SH-SY5Y (cell line): ENCODE data around the gene LRRC15.

Experiments used
- GATA2 ChIP-seq: IDR thresholded peaks from 2 replicates; pipeline ENCODE4 v1.6.1; 2011; ENCODE audit warnings: mild to moderate bottlenecking, low read depth, low read length
- GATA3 ChIP-seq: IDR thresholded peaks from 2 replicates; pipeline ENCODE4 v1.6.1; 2011; ENCODE audit warnings: low read depth, mild to moderate bottlenecking, low read length, moderate library complexity

The LRRC15 gene

DNA sequence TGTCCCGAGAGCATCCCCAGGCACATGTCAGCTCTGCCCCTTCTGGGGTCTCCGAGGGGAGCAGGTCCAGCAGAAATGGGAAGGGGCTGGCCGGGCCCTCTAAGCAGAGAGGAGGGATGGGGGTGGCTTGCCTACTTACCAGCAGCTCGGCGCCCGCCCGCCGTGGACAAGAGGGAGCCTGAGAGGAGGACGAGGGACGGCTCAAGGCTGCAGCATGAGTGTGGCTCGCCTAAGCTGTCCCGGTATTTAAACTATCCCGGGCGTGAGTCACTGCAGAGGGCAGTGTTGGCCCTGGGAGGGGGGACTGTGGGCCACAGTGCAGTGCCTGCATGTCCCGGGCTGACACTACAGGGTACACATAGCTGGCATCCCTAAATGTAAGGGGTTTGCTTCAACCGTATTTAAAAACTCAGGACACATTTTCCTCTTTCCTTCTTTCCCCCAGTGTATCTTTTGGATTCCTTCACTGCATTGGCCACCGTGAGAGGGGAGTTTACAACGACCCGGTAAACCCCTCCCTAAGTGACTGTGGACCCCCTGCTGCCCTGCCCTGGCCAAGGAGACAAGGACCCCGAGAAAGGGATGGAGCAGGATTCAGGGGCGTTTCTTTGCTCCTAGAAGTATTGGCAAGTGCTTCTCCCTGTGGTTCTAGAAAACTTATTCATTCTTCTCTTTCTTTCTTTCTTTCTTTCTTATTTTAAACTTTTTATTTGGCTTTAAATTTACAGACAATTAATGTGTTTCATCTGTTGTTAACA is at the start of gene LRRC15:
Gene LRRC15 (minus strand): TSS at position 222 of the 758 bp plus-strand sequence. CDS start 8,700 bp downstream, outside the sequence.
- no peak for TF ChIP-seq GATA2
- TF ChIP-seq GATA3, result no peak

DNA sequence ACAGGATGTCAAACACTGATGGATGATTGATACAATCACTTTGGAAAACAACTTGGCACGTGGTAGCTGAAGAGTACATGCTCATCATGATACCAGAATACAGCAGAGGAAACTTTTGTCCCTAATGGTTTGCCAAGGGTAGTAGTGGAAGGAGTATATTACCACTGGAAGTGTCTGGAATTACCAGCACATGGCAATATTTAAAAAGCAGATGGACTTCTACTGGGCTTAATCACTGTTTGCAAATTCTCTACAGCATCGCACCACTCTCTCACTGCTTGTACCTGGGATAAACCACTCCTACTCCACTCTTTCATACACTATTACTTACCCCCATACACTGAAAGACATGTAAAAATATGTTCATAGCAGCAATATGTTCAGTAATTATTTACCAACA is 49.1 kb upstream of the LRRC15 start:
- TF ChIP-seq GATA2 (no peak), GATA3 (no peak)

DNA sequence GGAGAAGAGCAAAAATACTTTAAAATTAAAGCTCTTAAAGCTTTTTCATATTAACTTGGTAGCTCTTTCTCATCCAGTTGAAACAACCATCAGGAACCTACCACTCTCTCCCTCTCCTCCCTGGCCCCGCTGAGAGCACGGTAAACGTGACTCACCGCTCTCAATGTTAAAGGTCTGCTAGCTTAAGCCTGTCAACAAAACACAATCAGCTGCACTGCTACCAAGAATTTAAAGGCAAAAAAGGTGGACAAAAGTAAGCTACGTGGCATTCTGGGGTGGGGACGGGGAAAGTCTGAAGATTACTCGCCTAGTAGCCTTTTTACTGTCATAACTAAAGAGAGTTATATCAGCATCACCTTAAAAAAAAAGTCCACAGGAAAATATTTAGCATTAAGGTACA is 37.9 kb upstream of the LRRC15 start:
- no peak for TF ChIP-seq GATA3
- TF ChIP-seq GATA2, result no peak

DNA sequence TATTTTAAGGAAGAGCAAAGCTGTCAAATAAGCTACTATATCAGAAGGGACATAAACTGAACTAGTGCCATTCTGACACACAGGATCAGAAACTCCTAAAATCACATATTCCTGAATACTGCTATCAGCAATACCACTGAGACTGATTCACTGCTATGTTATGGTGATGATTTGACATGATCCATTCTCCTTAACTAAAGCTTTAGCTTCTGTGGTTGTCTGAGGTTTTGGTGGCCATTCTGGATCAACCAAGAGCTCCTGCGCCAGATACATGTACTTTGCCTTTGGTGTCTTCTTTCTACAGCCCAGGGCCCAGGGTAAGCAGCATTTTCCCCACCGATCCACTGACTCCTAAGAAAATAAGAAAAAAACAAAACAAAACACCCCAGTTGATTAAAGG is 36.2 kb upstream of the LRRC15 start:
- TF ChIP-seq GATA2 (no peak), GATA3 (no peak)

DNA sequence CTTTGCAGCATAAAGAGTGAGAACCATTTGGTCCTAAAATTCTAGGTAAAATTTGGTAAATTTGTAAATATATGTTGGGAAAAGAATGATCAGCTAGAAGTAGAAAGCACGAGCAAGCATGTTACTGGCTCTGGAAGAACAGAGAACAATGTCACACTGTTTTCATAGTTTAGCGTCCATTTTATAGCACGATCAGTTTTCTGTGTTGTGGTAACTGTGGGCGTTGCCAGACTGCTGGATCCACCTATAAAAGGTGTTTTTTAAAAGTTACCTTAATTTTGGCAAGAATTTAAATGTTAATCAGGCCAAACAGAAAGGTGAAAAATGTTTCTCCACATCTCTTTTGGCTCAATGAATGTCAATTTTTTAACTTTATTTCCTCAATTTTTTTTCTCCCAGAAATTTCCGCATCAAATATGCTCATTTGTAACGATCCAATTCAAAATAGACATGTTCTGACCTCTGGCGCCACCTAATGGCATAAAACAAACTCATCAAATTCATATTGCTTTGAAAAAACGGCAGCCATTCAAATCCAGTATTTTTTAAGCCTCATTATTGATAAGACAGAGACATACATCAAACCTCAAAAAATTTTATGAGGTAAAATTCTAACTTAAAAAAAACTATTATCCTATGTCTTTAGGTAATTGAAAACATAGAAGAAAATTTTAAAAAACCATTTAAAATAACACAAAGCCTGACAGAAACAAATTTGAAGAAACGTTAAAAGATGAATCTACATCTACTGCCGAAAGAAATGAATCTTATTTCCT is 35.0 kb upstream of the LRRC15 start:
- TF ChIP-seq GATA2, result no peak
- TF ChIP-seq GATA3, result no peak

DNA sequence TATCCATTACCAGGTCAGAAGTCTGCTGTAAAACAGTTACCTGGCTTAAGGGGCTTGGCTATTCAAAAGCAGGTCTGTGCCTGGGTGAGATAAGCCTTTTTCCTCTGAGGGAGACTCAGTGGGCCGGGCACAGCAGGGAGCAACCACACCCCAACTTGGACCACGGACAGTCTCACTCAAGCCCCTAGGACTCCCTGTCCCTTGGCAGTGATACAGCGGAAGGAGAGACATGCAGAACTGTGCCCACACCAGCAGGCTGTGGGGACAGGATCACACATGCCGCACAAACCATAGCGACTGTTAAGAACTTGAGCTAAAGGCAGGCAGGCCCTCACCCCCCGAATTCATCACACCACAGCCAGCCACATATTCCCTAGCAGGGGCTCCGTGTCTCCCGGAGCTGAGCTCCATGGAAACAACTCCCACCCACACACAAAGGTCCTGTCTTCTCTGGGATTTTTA is 32.4 kb upstream of the LRRC15 start:
- no peak for TF ChIP-seq GATA2
- no peak for TF ChIP-seq GATA3

DNA sequence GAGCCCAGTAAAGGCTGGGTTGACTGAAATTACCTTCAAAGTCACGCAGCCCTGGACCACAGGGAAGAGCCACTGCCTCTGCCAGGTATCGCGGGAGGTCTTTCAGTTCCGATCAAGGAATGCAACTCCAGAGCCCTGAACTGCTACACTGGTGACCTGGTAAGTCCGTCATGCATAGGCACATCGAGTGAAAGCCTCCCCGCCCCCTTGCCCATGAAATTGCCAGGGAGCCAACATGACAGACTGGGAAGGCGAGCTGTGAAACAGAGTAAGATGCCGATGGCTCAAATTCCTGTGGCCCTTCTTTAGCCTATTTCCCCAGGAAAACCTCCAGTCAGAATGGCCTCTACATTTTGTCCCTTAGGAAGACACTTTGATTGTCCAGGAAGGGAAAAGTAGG is 31.8 kb upstream of the LRRC15 start:
- TF ChIP-seq GATA3 (no peak), GATA2 (no peak)

DNA sequence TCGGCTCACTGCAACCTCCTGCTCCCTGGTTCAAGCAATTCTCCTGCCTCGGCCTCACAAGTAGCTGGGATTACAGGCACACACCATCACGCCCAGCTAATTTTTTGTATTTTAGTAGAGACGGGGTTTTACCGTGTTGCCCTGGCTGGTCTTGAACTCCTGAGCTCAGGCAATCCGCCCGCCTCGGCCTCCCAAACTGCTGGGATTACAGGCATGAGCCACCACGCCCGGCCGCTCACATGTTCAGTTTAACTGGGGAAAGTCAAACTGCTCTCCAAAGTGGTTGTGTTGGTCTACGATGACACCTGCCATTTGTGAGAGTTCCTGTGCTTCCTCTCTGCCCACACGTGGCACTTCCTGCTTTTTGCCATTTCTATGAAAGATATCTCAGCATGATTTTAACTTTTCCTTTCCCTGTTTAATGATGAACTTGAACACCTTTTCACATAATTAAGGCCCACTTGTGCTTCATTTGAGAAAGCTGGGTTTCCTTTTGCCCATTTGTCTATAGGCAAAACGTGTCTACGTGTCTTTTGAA is 30.4 kb upstream of the LRRC15 start:
- TF ChIP-seq GATA2, result no peak
- TF ChIP-seq GATA3, result no peak

DNA sequence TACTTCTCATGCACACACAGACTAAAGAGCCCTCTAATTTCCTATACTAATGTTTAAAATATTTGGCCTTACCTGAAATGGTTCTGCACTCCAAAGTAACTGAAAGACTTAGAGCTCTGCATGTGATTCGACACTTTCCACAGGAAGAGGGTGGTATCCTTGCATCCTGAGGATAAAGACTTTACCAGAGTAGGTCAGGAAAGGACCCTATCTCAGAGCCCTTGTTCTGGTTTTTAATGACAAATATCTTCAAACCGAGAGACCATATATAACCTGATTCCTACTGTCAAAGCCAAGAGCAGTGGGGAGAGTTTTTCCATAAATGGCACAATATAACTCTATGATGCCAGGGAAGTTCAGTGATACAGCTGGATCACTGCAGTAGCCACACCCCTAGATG is 29.6 kb upstream of the LRRC15 start, which contains the start of gene GP5:
Gene GP5 (minus strand): TSS at position 101 of the 400 bp plus-strand sequence. CDS start 984 bp downstream, outside the sequence.
- TF ChIP-seq GATA3 (no peak), GATA2 (no peak)

DNA sequence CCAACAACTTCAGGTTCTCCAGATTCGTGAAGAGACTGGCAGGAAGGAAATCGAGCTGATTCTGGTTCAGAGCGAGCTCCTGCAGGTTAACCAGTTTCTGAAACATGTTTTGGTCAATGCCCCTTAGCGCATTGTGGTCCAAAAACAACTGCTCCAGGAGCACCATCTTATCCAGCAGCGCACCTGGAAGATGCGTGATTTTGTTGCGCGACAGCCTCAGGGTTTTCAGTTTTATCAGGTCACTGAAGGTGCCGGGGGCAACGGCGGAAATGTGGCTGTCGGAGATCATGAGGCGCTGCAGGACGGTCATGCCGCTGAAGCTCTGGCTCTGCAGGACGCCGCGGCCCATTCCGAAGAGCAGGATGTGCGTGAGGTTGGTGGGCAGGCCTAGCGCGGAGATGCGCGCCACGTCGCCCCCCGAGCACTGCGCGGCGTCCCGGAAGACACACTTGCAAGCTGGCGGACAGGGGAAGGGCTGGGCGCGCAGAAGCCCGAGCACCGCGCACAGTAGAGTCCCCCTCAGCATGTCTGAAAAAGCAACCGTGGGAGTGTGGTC is 28.3 kb upstream of the LRRC15 start:
- TF ChIP-seq GATA3, result no peak
- no peak for TF ChIP-seq GATA2

DNA sequence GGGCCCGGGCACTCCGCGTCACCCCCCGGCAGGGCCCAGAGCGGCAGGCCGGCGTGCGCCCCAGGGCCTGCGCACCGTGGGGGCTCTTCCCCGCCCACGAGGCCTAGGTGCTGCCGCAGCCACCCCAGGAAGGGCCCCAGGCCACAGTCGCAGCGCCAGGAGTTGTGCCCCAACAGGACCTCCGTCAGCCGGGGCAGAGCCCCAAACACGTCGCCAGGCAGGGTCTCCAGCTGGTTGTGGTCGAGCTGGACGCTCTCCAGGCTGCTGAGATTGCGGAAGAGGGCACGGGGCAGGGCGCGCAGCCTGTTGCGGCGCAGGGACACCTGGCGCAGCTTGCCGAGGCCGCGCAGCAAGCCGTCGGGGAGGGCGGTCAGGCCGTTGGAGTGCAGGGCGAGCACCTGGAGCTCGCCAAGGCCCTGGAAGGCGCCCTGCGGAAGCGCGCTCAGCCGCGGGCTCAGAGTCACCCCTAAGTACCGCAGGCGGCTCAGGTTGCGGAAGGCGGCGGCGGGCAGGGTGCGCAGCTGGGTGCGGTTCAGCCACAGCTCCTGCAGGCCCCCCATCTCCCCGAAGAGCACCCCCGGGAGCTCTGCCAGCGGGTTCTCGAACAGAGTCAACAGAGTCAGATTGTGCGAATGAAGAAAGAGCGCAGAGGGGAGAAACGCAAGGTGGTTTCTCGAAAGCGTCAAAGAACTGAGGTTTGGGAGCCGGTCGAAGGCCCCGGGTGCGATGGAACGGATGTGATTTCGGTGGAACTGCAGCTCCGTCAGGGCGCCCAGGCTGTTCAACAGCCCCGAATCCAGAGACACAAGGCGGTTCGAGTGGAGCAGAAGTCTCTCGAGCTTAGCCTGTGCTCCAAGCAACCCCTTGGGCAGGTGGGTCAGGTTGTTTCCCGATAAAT is 27.6 kb upstream of the LRRC15 start:
- TF ChIP-seq GATA2, result no peak

DNA sequence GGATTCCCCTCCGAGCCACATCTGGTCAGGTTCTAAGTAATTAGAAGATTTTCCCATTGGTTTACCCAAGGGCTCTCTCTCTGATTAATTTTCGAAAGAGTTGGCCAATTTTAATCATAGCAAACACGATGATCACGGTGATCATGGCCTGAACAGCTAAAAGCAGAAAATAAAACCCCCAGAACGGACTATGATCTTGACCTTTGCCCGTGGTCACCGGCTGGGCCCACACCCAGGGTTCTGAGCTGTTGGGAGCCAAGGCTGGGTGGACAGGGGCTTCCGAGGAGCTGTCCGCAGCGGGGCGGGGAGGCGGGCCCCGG is 27.0 kb upstream of the LRRC15 start:
- TF ChIP-seq GATA3 (no peak), GATA2 (no peak)

DNA sequence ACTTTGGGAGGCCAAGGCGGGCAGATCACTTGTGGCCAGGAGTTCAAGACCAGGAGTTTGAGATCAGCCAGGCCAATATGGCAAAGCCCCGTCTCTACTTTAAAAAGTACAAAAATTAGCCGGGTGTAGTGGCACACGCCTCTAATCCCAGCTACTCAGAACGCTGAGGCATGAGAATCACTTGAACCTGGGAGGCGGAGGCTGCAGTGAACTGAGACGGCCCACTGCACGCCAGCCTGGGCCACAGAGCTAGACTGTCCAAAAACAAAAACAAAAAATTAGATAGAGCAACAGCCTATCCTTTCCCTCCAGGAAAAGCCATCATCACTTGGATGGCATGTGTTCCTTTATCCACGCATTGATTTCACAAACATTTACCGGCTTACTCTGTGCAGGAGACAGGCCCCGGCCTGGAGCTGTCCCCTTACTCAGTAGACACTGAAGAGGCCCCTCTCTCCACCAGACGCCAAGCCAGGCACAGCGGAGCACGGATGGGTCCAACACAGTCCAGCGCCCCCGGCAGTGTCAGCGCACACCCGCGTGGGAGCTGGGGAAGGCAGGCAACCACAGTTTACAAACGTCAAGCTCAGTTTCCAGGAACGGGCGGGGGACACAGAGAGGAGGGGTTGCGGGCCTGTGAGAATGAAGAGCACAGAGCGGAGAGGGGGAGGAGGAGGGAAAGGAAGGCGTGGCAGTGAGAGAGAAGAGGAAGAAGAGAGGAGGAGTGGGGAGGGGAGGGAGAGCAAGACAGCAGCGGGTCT is 26.4 kb upstream of the LRRC15 start:
- TF ChIP-seq GATA3 (no peak), GATA2 (no peak)
